Brain pericyte (primary cell): ENCODE measurements around the gene TPSG1.
"Not testable (repeated sequence)": the region's sequence is repeated elsewhere in the genome, so short reads cannot be mapped to it uniquely, and the experiment has no call there.

Source experiments
- DNase-seq: peaks from one replicate; pipeline ENCODE4 v3.0.0-alpha.2; 2012; ENCODE audit warnings: low read depth, low spot score

Gene TPSG1

GRCh38 chr16:1225051-1225451, at the start of gene TPSG1:
Gene TPSG1 (minus strand): TSS chr16:1225268. CDS start chr16:1225252, 16 bp downstream.
- no peak for DNase-seq

- DNase-seq, result no peak
Measured at GRCh38 chr16:1274767-1275166, 49.7 kb upstream of the TPSG1 start.

- no peak for DNase-seq
Measured at GRCh38 chr16:1273816-1274215, 48.7 kb upstream of the TPSG1 start.

- no peak for DNase-seq
Measured at GRCh38 chr16:1272453-1273198, 47.6 kb upstream of the TPSG1 start.

- not testable (repeated sequence) for DNase-seq
Measured at GRCh38 chr16:1271724-1272413, 46.8 kb upstream of the TPSG1 start.

GRCh38 chr16:1271380-1271723, 46.3 kb upstream of the TPSG1 start:
- no peak for DNase-seq

- DNase-seq, result not testable (repeated sequence)
Measured at GRCh38 chr16:1269418-1269817, 44.4 kb upstream of the TPSG1 start.

- no peak for DNase-seq
Measured at GRCh38 chr16:1265826-1266225, 40.8 kb upstream of the TPSG1 start.

- no peak for DNase-seq
Measured at GRCh38 chr16:1265090-1265630, 40.1 kb upstream of the TPSG1 start.

- no peak for DNase-seq
Measured at GRCh38 chr16:1264345-1265089, 39.4 kb upstream of the TPSG1 start.

- DNase-seq, result no peak
Measured at GRCh38 chr16:1263591-1264344, 38.7 kb upstream of the TPSG1 start.

GRCh38 chr16:1262846-1263221, 37.8 kb upstream of the TPSG1 start:
- DNase-seq, result no peak

- DNase-seq, result no peak
Measured at GRCh38 chr16:1262210-1262845, 37.3 kb upstream of the TPSG1 start.

- DNase-seq, result no peak
Measured at GRCh38 chr16:1261131-1261892, 36.2 kb upstream of the TPSG1 start.

GRCh38 chr16:1260101-1260680, 35.1 kb upstream of the TPSG1 start:
- no peak for DNase-seq

GRCh38 chr16:1259760-1260068, 34.6 kb upstream of the TPSG1 start:
- DNase-seq, result no peak

GRCh38 chr16:1258906-1259759, 34.1 kb upstream of the TPSG1 start:
- DNase-seq, result no peak

- DNase-seq, result no peak
Measured at GRCh38 chr16:1258225-1258600, 33.1 kb upstream of the TPSG1 start.

- DNase-seq, result no peak
Measured at GRCh38 chr16:1257561-1258224, 32.6 kb upstream of the TPSG1 start.
